IMR-90 (cell line): ENCODE measurements around the gene ASCL5. TPM values are rescaled to one million over a fixed set of nuclear protein-coding genes. Genes with fewer than 3 reads are reported as not detected.

ENCODE experiments used
- ATAC-seq: fragments of 200-7000 bp; cut with Tn5 transposase; 2 replicates; pipeline ENCODE4 v1.9.1; 2020; ENCODE audit warnings: low read depth, mild to moderate bottlenecking, moderate library complexity
- BruUV-seq: library from RNA; stranded (reverse); fragments of 400-500 nt; replicated peaks from 2 replicates; lab custom pipeline; 2021; lab: Mats Ljungman, UMichigan
- CTCF ChIA-PET: fragments of 300-600 bp; formaldehyde crosslinking; extraction: SDS; loops from one replicate; lab custom pipeline; 2021; ENCODE audit warnings: antibody characterized with exemption; lab: Yijun Ruan, JAX
- POLR2A ChIA-PET: fragments of 300-600 bp; sonication (Branson Sonifier 250); formaldehyde crosslinking; loops from one replicate; lab custom pipeline; 2022; ENCODE audit warnings: antibody characterized with exemption; ENCODE audit not compliant: unreplicated experiment; lab: Charles Lee
- DNase-seq: peaks from one replicate; pipeline ENCODE4 v3.0.0; 2013
- H2AFZ ChIP-seq: replicated peaks from 2 replicates; pipeline ENCODE3; 2013; ENCODE audit warnings: low read length, mild to moderate bottlenecking; ENCODE audit not compliant: poor library complexity
- H2AK5ac ChIP-seq: 2 replicates; pipeline ENCODE4 v1.6.1; 2013; ENCODE audit warnings: low read depth, low read length, inconsistent platforms
- H2AK9ac ChIP-seq: replicated peaks from 2 replicates; pipeline ENCODE3; 2013; ENCODE audit warnings: mild to moderate bottlenecking, low read depth, low read length, moderate library complexity; ENCODE audit not compliant: poor library complexity
- H2BK120ac ChIP-seq: 2 replicates; pipeline ENCODE4 v1.6.1; 2013; ENCODE audit warnings: low read depth, low read length, inconsistent platforms
- H2BK15ac ChIP-seq: 3 replicates; pipeline ENCODE4 v1.6.1; 2013; ENCODE audit warnings: low read depth, low read length, inconsistent platforms
- H2BK20ac ChIP-seq: 2 replicates; pipeline ENCODE4 v1.6.1; 2013; ENCODE audit warnings: low read depth, mild to moderate bottlenecking, inconsistent platforms, low read length, moderate library complexity
- H2BK5ac ChIP-seq: 2 replicates; pipeline ENCODE4 v1.6.1; 2013; ENCODE audit warnings: mild to moderate bottlenecking, low read depth, low read length, inconsistent platforms; ENCODE audit not compliant: poor library complexity, severe bottlenecking
- H3K14ac ChIP-seq: replicated peaks from 2 replicates; pipeline ENCODE4 v1.6.1; 2013; ENCODE audit warnings: low read depth, low read length, inconsistent platforms
- H3K18ac ChIP-seq: 2 replicates; pipeline ENCODE4 v1.6.1; 2013; ENCODE audit warnings: low read depth, low read length, control low read depth
- H3K23ac ChIP-seq: 2 replicates; pipeline ENCODE4 v1.6.1; 2013; ENCODE audit warnings: low read depth, low read length, inconsistent platforms
- H3K27ac ChIP-seq: 2 replicates; pipeline ENCODE4 v1.5.1; 2013; ENCODE audit warnings: mild to moderate bottlenecking, control low read depth, low read length; ENCODE audit not compliant: insufficient read depth
- H3K27me3 ChIP-seq: 2 replicates; pipeline ENCODE4 v1.6.1; 2013; ENCODE audit warnings: low read length; ENCODE audit not compliant: control insufficient read depth, insufficient read depth
- H3K36me3 ChIP-seq: 2 replicates; pipeline ENCODE4 v1.6.1; 2013; ENCODE audit warnings: low read length, mixed read lengths; ENCODE audit not compliant: control insufficient read depth, insufficient read depth
- H3K4ac ChIP-seq: 2 replicates; pipeline ENCODE4 v1.6.1; 2013; ENCODE audit warnings: low read depth, low read length, inconsistent platforms
- H3K4me1 ChIP-seq: 2 replicates; pipeline ENCODE4 v1.6.1; 2013; ENCODE audit warnings: low read length, mixed read lengths; ENCODE audit not compliant: control insufficient read depth, insufficient read depth
- H3K4me2 ChIP-seq: 2 replicates; pipeline ENCODE4 v1.6.1; 2013; ENCODE audit warnings: low read depth, mild to moderate bottlenecking, control low read depth, low read length, moderate library complexity
- H3K4me3 ChIP-seq: 2 replicates; pipeline ENCODE4 v1.5.1; 2013; ENCODE audit warnings: low read depth, mild to moderate bottlenecking, control low read depth, low read length, moderate library complexity; ENCODE audit not compliant: insufficient read depth
- H3K56ac ChIP-seq: 2 replicates; pipeline ENCODE4 v1.6.1; 2013; ENCODE audit warnings: low read length, inconsistent platforms; ENCODE audit not compliant: insufficient read depth; ENCODE audit errors: extremely low read depth
- H3K79me1 ChIP-seq, 2 experiments: 2 replicates each; pipeline ENCODE4 v1.6.1; 2013; ENCODE audit warnings: low read length in 2 of 2, inconsistent platforms in 1 of 2, low read depth in 1 of 2
- H3K9ac ChIP-seq: 2 replicates; pipeline ENCODE4 v1.6.1; 2013; ENCODE audit warnings: low read depth, low read length, control low read depth
- H3K9me1 ChIP-seq: 2 replicates; pipeline ENCODE4 v1.6.1; 2013; ENCODE audit warnings: low read length, inconsistent platforms; ENCODE audit not compliant: insufficient read depth
- H3K9me3 ChIP-seq: 2 replicates; pipeline ENCODE4 v1.6.1; 2013; ENCODE audit warnings: low read length; ENCODE audit not compliant: control insufficient read depth, insufficient read depth
- H4K20me1 ChIP-seq: 2 replicates; pipeline ENCODE4 v1.6.1; 2013; ENCODE audit warnings: low read length, inconsistent platforms; ENCODE audit not compliant: insufficient read depth
- H4K5ac ChIP-seq: 2 replicates; pipeline ENCODE4 v1.6.1; 2013; ENCODE audit warnings: mild to moderate bottlenecking, low read depth, low read length, control low read depth
- H4K8ac ChIP-seq, 2 experiments: 2 replicates each; pipeline ENCODE4 v1.6.1; 2013; ENCODE audit warnings: low read depth in 2 of 2, low read length in 2 of 2, control low read depth in 1 of 2, inconsistent platforms in 1 of 2
- H4K91ac ChIP-seq: 2 replicates; pipeline ENCODE4 v1.6.1; 2013; ENCODE audit warnings: low read depth, low read length, inconsistent platforms; ENCODE audit not compliant: insufficient read depth
- BHLHE40 ChIP-seq: fragments of 150-350 bp; IDR thresholded peaks from 2 replicates; pipeline ENCODE4 v1.6.1; 2016; ENCODE audit warnings: mild to moderate bottlenecking, low read depth, low read length
- CEBPB ChIP-seq: IDR thresholded peaks from 2 replicates; pipeline ENCODE4 v1.6.1; 2012; ENCODE audit warnings: low read depth, low read length, improper control_type of control experiment
- CHD1 ChIP-seq: IDR thresholded peaks from 2 replicates; pipeline ENCODE4 v1.6.1; 2012; ENCODE audit warnings: low read depth, low read length, improper control_type of control experiment
- CTCF ChIP-seq: conservative IDR thresholded peaks from 2 replicates; pipeline ENCODE4 v1.5.1; 2012; ENCODE audit warnings: mild to moderate bottlenecking, low read depth, low read length, improper control_type of control experiment
- ELK1 ChIP-seq: fragments of 150-350 bp; IDR thresholded peaks from 2 replicates; pipeline ENCODE4 v1.6.1; 2016; ENCODE audit warnings: low read depth, mild to moderate bottlenecking, low read length, moderate library complexity, borderline replicate concordance
- FOS ChIP-seq: fragments of 150-350 bp; IDR thresholded peaks from 2 replicates; pipeline ENCODE4 v1.6.1; 2016; ENCODE audit warnings: low read depth, low read length
- MAFK ChIP-seq: IDR thresholded peaks from 2 replicates; pipeline ENCODE4 v1.6.1; 2012; ENCODE audit warnings: low read depth, low read length, improper control_type of control experiment
- MAZ ChIP-seq: IDR thresholded peaks from 2 replicates; pipeline ENCODE4 v1.6.1; 2012; ENCODE audit warnings: low read depth, mild to moderate bottlenecking, low read length, improper control_type of control experiment, moderate library complexity, borderline replicate concordance
- MXI1 ChIP-seq: IDR thresholded peaks from 2 replicates; pipeline ENCODE4 v1.6.1; 2012; ENCODE audit warnings: low read depth, mild to moderate bottlenecking, low read length, moderate library complexity, borderline replicate concordance
- NFE2L2 ChIP-seq: fragments of 150-350 bp; IDR thresholded peaks from 2 replicates; pipeline ENCODE4 v1.6.1; 2016; ENCODE audit warnings: low read depth, mild to moderate bottlenecking, low read length
- POLR2A ChIP-seq: IDR thresholded peaks from 2 replicates; pipeline ENCODE4 v1.6.1; 2012; ENCODE audit warnings: mild to moderate bottlenecking, low read depth, low read length
- RAD21 ChIP-seq: IDR thresholded peaks from 2 replicates; pipeline ENCODE4 v1.6.1; 2012; ENCODE audit warnings: low read length, improper control_type of control experiment
- RCOR1 ChIP-seq: IDR thresholded peaks from 2 replicates; pipeline ENCODE4 v1.6.1; 2012; ENCODE audit warnings: mild to moderate bottlenecking, low read length, improper control_type of control experiment; ENCODE audit not compliant: insufficient replicate concordance
- RFX5 ChIP-seq: IDR thresholded peaks from 2 replicates; pipeline ENCODE4 v1.8.0; 2012; ENCODE audit warnings: low read depth, mild to moderate bottlenecking, low read length, moderate library complexity
- SMC3 ChIP-seq: fragments of 150-350 bp; IDR thresholded peaks from 2 replicates; pipeline ENCODE4 v1.6.1; 2016; ENCODE audit warnings: low read depth, mild to moderate bottlenecking, antibody characterized with exemption, low read length, moderate library complexity
- USF2 ChIP-seq: fragments of 150-350 bp; IDR thresholded peaks from 2 replicates; pipeline ENCODE4 v1.6.1; 2017; ENCODE audit warnings: mild to moderate bottlenecking, antibody characterized with exemption, low read length, low read depth
- WGBS, 2 experiments: methylation state at CpG; one replicate each; pipeline versions ENCODE4 v1.1.5 to v1.1.7; 2013; ENCODE audit warnings: missing lambda C conversion rate in 2 of 2; ENCODE audit not compliant: insufficient read length in 1 of 2; ENCODE audit errors: extremely low coverage in 2 of 2; 5-methylcytosine and 5-hydroxymethylcytosine counted together
- dilution Hi-C: fragments of 300-500 bp; cut with HindIII; formaldehyde crosslinking; loops from one replicate; pipeline ENCODE4 v1.14.3; 2018; ENCODE audit warnings: low sequenced_read_pairs; ENCODE audit not compliant: unreplicated experiment
- in situ Hi-C: fragments of 300-500 bp; cut with MboI; formaldehyde crosslinking; loops from 3 replicates; pipeline ENCODE4 v1.14.3; 2019; ENCODE audit warnings: low sequenced_read_pairs, inconsistent platforms, mixed read lengths
- intact Hi-C: fragments of 100-400 bp; cut with micrococcal nuclease; formaldehyde crosslinking; loops from 2 replicates; pipeline ENCODE4 v1.10.0; 2022
- polyA plus RNA-seq, 3 experiments: library from polyadenylated mRNA; depleted of rRNA; stranded (reverse); fragments of >200 nt; gene quantifications; 2 replicates each; pipeline ENCODE4 v1.2.3, GENCODE V29; 2012; ENCODE audit warnings: low replicate concordance in 1 of 3
- total RNA-seq: library from RNA; depleted of rRNA; stranded (reverse); fragments of >200 nt; gene quantifications from 2 replicates; pipeline ENCODE4 v1.2.3, GENCODE V29; 2012

ASCL5 gene
- total and polyA plus RNA-seq, 2 of the 4 experiments (the other 2 are of a cell fraction), result not detected

GRCh38 chr1:201125800-201126199 is 1.2 kb downstream of the ASCL5 start:
- Histone ChIP-seq H3K9ac (no peak overlapping the region), H3K4ac (no peak overlapping the region)
- POLR2A ChIA-PET, result no interaction called here

More at GRCh38 chr1:201125800-201126199, 1.2 kb downstream of the ASCL5 start:
- DNase-seq (no peak), ATAC-seq (no peak)
- Histone ChIP-seq H3K36me3 (no peaks in the 10 kb centered on the region), H4K91ac (no peak overlapping the region), H2BK5ac (no peak overlapping the region), H4K5ac (no peak overlapping the region), H3K27me3 (peaks cover 48% of the 10 kb centered on the region), H3K4me2 (no peak overlapping the region), H3K56ac (no peak overlapping the region), H2BK15ac (no peak overlapping the region), H4K8ac (no peak overlapping the region), H3K27ac (no peak overlapping the region), H3K79me1 (no peaks in the 10 kb centered on the region), H3K9me1 (0 out of 2 replicates have a peak, but pooled peaks cover 2% of the 10 kb centered on the region), H2AK5ac (no peak overlapping the region), H2BK20ac (no peak overlapping the region), H2AK9ac (no peak overlapping the region), H3K14ac (no peak overlapping the region), H3K18ac (no peak overlapping the region), H4K20me1 (no peaks in the 10 kb centered on the region), H3K23ac (no peak overlapping the region), H2AFZ (no peak overlapping the region), H3K4me3 (no peak overlapping the region), H3K9me3 (no peaks in the 10 kb centered on the region), H2BK120ac (no peak overlapping the region), H3K4me1 (peaks cover 2% of the 10 kb centered on the region; the same call in 1 of the 2 replicates)
- TF ChIP-seq USF2, result no peak
- no peak for TF ChIP-seq NFE2L2
- TF ChIP-seq MAFK, result no peak
- TF ChIP-seq RAD21, result no peak
- TF ChIP-seq RFX5, result no peak
- TF ChIP-seq CEBPB, result no peak
- no peak for TF ChIP-seq BHLHE40
- TF ChIP-seq FOS, result no peak
- no peak for TF ChIP-seq CHD1
- no peak for TF ChIP-seq MXI1
- TF ChIP-seq MAZ, result no peak
- no peak for TF ChIP-seq RCOR1
- TF ChIP-seq POLR2A, result no peak
- no peak for TF ChIP-seq CTCF
- TF ChIP-seq SMC3, result no peak
- no peak for TF ChIP-seq ELK1
- dilution Hi-C loops (no loop called here), intact Hi-C loops (no loop called here), in situ Hi-C loops (no loop called here)
- no TSS peak for BruUV-seq
- WGBS, 2 experiments, result no CpG with 5 or more reads among the region's 7 CpGs
- CTCF ChIA-PET, result interaction anchor here (0.6 kb wide), 1 partner anchor 11 kb away, joined by 3 read pairs; no protein-coding TSS in a partner anchor
